AG04450 (cell line): Measurements from ENCODE around the gene DDX10. TPM values are rescaled to one million over a fixed set of nuclear protein-coding genes. Genes with fewer than 3 reads are reported as not detected.
"Not testable (repeated sequence)": the region's sequence is repeated elsewhere in the genome, so short reads cannot be mapped to it uniquely, and the experiment has no call there.

Source experiments
- CTCF ChIA-PET: fragments of 300-600, 350-600 bp; formaldehyde crosslinking; extraction: SDS; loops from one replicate; lab custom pipeline; 2022; ENCODE audit warnings: antibody characterized with exemption, inconsistent platforms; lab: Charles Lee
- POLR2A ChIA-PET: fragments of 350-600 bp; formaldehyde crosslinking; extraction: SDS; loops from one replicate; lab custom pipeline; 2021; ENCODE audit warnings: antibody characterized with exemption, inconsistent platforms; lab: Yijun Ruan, JAX
- DNase-seq: peaks from one replicate; pipeline ENCODE4 v3.0.0-alpha.2; 2011; ENCODE audit warnings: low read depth, low spot score
- H3K27ac ChIP-seq: one replicate; pipeline ENCODE4 v1.5.1; 2012; ENCODE audit warnings: low read depth, low read length, control low read depth
- H3K27me3 ChIP-seq: one replicate; pipeline ENCODE4 v1.6.0; 2012; ENCODE audit warnings: low read length; ENCODE audit not compliant: control insufficient read depth, insufficient read depth
- H3K4me3 ChIP-seq: 2 replicates; pipeline ENCODE4 v1.5.1; 2011; ENCODE audit warnings: mild to moderate bottlenecking, low read depth, low read length, control low read depth
- H3K9me3 ChIP-seq: 2 replicates; pipeline ENCODE4 v1.5.1; 2012; ENCODE audit warnings: low read length; ENCODE audit not compliant: control insufficient read depth, insufficient read depth
- polyA plus RNA-seq: library from polyadenylated mRNA; depleted of rRNA; stranded (reverse); fragments of >200 nt; gene quantifications from 2 replicates; pipeline ENCODE4 v1.2.3, GENCODE V29; 2011
- TF ChIP-seq, protein P1 (sequence below): IDR thresholded peaks from 2 replicates; pipeline ENCODE4 v1.5.1; 2011; ENCODE audit warnings: low read depth, low read length, control low read depth, inconsistent platforms

The DDX10 gene
- polyA plus RNA-seq, 1 experiment, result 27.1 TPM

DNA sequence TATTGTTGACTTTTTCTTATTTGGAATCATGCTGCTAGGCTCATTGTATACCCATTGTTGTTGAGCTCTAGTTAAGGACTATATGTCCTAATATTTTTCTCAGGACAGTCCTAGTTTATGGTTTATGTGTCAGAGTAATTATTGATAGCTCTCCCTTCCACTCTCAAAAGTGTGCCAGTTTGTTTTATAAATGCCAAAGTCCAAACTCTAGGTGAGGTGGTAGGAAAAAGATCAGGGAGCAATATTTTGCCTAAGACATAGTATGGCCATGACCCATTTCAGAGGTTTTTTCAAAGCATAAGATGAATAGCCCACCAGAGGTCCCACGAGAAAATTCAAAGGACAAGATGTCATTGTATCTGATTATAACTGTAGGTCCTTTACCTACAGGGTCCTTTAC lies 20.9 kb upstream of the DDX10 start:
- no peak for DNase-seq
- ChIA-PET CTCF (no interaction called here), POLR2A (no interaction called here)
- TF ChIP-seq, protein P1, sequence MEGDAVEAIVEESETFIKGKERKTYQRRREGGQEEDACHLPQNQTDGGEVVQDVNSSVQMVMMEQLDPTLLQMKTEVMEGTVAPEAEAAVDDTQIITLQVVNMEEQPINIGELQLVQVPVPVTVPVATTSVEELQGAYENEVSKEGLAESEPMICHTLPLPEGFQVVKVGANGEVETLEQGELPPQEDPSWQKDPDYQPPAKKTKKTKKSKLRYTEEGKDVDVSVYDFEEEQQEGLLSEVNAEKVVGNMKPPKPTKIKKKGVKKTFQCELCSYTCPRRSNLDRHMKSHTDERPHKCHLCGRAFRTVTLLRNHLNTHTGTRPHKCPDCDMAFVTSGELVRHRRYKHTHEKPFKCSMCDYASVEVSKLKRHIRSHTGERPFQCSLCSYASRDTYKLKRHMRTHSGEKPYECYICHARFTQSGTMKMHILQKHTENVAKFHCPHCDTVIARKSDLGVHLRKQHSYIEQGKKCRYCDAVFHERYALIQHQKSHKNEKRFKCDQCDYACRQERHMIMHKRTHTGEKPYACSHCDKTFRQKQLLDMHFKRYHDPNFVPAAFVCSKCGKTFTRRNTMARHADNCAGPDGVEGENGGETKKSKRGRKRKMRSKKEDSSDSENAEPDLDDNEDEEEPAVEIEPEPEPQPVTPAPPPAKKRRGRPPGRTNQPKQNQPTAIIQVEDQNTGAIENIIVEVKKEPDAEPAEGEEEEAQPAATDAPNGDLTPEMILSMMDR, result no peak
- Histone ChIP-seq H3K27me3 (peaks cover 2% of the 10 kb centered on the region), H3K9me3 (no peaks in the 10 kb centered on the region), H3K4me3 (no peak overlapping the region), H3K27ac (no peak overlapping the region)

DNA sequence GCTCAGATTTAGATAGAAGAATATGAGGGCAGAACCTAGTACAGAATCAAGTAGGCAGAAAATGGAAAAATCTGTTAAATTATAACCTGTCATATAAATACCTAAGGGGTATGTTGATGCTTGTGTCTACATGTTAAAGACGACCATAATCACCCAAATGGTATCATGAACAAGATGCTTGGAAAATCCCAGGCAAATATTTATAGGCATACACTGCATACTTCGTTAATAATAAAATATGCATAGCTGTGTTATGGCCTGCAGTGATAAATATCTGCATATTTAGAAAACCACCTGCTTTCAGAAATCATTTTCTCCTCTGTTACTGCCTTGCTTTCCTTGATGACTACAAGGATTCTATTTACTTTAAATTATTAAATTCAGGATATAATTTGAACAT lies 18.9 kb upstream of the DDX10 start:
- Histone ChIP-seq H3K27ac (no peak overlapping the region), H3K4me3 (no peak overlapping the region), H3K9me3 (no peaks in the 10 kb centered on the region), H3K27me3 (no peaks in the 10 kb centered on the region)
- ChIA-PET POLR2A (no interaction called here), CTCF (interaction anchor here (1.1 to 1.8 kb wide), 2 partner anchors 140 to 423 kb away, joined by 3 to 5 read pairs; partner anchors contain the start of gene ATM)
- no peak for DNase-seq
- TF ChIP-seq, protein P1, result no peak

DNA sequence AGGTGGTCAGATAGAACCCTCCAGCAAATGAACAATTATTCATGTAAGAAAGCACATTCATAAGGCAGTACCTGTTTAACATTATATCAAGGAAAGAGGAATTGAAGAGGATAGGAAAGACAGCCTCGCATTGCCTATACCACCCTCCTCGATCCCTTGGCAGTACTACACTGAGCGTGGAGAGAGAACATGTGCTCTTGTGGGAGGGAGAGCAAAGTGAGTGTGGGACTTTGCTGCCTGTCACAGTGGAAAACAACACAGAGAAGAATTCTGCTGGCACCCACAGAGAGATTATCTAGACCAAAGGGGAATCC lies 17.5 kb upstream of the DDX10 start:
- H3K27me3 ChIP-seq, result no peaks in the 10 kb centered on the region
- H3K27ac ChIP-seq, result no peak overlapping the region
- ChIA-PET POLR2A (no interaction called here), CTCF (interaction anchor here (0.9 to 3.6 kb wide), 5 partner anchors 16 to 1050 kb away, joined by 3 to 24 read pairs (median 3); partner anchors contain the start of genes ATM and CUL5)
- DNase-seq, result no peak
- TF ChIP-seq, protein P1, result no peak
- no peaks in the 10 kb centered on the region for H3K9me3 ChIP-seq
- no peak overlapping the region for H3K4me3 ChIP-seq

DNA sequence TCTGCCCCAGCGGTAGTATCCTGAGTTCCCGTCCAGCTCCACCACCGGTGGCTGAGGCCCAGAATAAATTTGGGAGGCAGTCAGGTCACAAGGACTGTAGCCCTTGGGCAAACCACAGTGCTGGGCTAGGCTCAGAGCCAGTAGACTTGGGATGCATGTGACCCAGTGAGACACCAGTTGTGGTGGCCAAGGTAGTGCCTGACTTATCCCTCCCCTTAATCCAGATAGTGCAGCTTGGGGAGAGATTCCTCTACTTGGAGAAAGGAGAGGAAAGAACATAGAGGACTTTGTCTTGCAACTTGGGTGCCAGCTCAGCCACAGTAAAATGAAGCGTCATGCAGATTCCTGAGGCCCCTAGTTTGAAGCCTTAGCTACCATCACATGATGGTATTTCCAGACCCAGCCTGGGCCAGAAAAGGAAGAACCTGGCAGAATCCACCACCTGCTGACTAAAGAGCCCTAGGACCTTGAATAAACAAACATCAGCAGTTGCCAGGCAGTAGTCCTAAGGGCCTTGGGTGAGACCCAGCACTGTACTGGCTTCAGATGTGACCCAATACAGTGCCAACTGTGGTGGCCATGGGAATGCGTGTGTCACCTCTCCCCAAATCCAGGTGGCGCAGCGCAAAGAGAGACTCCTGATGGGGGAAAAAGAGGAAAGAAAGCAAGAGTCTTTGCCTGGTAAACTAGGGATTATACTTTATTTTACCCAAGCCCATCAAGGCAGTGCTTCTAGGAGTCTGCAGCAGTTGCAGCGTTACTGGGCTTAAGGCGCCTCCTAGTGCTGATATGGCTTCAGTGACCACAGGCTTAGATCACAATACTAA lies 17.0 kb upstream of the DDX10 start:
- no peak overlapping the region for H3K4me3 ChIP-seq
- H3K9me3 ChIP-seq, result no peaks in the 10 kb centered on the region
- POLR2A ChIA-PET, result no interaction called here
- peak; percentile 62 for DNase-seq
- H3K27me3 ChIP-seq, result no peaks in the 10 kb centered on the region
- CTCF ChIA-PET, result interaction anchor here (0.6 to 3.6 kb wide), 10 partner anchors 15 to 1291 kb away, joined by 3 to 24 read pairs (median 3); partner anchors contain the start of genes ATM and CUL5
- TF ChIP-seq, protein P1, result peak; percentile 92
- no peak overlapping the region for H3K27ac ChIP-seq

DNA sequence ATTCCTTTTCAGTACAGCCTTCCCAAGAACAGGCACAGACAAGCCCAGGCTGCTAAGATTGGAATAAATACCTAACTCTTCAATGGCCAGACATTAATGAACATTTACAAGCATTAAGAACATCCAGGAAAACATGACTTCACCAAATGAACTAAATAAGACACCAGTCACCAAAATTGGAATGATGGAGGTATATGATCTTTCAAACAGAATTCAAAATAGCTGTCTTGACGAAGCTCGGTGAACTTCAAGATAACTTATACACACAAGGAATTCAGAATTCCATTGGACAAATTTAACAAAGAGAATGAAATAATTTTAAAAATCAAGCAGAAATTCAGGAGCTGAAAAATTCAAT lies 16.4 kb upstream of the DDX10 start:
- ChIA-PET CTCF (interaction anchor here (0.5 to 3.6 kb wide), 19 partner anchors 15 to 1291 kb away, joined by 3 to 24 read pairs (median 3); no protein-coding TSS in a partner anchor), POLR2A (no interaction called here)
- Histone ChIP-seq H3K4me3 (no peak overlapping the region), H3K9me3 (no peaks in the 10 kb centered on the region), H3K27me3 (no peaks in the 10 kb centered on the region), H3K27ac (no peak overlapping the region)
- DNase-seq, result no peak
- TF ChIP-seq, protein P1, result no peak

DNA sequence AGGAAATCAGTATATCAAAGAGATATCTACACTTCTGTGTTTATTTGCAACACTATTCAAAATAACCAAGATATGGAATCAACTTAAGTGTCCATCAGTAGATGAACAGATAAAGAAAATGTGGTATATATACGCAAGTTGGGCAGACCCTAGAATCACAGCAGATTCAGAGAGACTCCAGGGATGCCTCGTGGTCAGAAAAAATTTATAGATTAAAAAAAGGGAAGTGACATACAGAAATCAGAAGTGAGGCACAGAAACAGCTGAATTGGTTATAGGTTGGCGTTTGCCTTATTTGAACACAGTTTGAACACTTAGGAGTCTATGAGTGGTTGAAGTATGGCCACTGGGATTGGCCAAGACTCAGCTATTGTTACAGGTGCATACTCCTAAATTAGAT lies 10.8 kb upstream of the DDX10 start:
- H3K27ac ChIP-seq, H3K4me3 ChIP-seq, H3K27me3 ChIP-seq, H3K9me3 ChIP-seq, POLR2A ChIA-PET, DNase-seq: not testable (repeated sequence)
- CTCF ChIA-PET, result interaction anchor here (1.0 to 1.6 kb wide), 2 partner anchors 431 to 536 kb away, joined by 3 to 8 read pairs; partner anchors contain the start of genes ATM and NPAT
